Measurements from ENCODE around the gene PDE8A. TPM values are rescaled to one million over a fixed set of nuclear protein-coding genes. Genes with fewer than 3 reads are reported as not detected.

PDE8A gene
- polyA plus RNA-seq, 1 experiment: 22.5 TPM

DNA sequence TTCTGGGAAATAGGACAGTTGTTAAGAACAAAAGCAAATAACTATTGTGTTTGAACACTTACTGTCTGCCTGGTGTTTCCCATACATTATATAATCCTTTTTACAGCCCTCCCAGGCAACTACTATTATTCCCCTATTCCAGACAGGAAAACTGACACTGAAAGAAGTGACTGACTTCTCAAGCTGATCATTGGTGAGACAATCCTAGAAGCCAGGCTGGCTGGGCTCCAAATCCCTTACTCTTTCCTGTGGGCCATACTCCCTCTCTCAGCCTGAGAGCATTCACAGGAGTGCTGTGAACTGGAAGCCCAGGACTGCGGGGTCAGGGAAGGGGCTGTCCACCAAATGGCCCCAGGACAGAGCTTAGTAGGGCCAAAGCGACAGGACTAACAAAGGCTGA lies 39.2 kb upstream of the PDE8A start:
- ChIA-PET CTCF (no interaction called here), POLR2A (no interaction called here)
- no peak for DNase-seq (ENCODE audit: low read depth)

DNA sequence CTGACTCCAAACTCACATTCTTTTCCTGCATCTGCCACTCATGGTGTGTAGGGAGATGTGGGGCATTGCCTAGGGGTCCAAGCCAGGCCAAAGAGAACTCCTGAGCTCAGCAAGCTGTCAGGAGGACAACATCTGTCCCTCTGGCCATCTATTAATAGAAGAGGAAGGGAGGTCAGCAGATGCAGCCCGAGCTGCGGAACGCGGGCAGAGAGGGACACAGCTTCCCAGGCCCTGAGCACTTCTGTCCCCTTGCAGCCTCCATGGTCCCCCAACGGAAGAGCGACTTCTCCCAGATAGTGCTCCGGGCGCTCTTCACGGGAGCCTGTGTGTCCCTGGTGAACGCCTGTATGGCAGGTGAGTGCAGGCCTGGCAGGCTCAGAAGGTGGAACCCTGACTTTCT lies 37.3 kb upstream of the PDE8A start:
- DNase-seq (ENCODE audit: low read depth): no peak
- CTCF ChIA-PET: interaction anchor here (0.6 to 1.6 kb wide), 6 partner anchors 9 to 286 kb away, joined by 3 to 5 read pairs (median 4); partner anchors contain the start of gene PDE8A
- TF ChIP-seq, protein P1, sequence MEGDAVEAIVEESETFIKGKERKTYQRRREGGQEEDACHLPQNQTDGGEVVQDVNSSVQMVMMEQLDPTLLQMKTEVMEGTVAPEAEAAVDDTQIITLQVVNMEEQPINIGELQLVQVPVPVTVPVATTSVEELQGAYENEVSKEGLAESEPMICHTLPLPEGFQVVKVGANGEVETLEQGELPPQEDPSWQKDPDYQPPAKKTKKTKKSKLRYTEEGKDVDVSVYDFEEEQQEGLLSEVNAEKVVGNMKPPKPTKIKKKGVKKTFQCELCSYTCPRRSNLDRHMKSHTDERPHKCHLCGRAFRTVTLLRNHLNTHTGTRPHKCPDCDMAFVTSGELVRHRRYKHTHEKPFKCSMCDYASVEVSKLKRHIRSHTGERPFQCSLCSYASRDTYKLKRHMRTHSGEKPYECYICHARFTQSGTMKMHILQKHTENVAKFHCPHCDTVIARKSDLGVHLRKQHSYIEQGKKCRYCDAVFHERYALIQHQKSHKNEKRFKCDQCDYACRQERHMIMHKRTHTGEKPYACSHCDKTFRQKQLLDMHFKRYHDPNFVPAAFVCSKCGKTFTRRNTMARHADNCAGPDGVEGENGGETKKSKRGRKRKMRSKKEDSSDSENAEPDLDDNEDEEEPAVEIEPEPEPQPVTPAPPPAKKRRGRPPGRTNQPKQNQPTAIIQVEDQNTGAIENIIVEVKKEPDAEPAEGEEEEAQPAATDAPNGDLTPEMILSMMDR (IDR thresholded peaks at IDR 0.05; ENCODE audit: insufficient read depth, low read depth, low read length): no peak
- Histone ChIP-seq H3K36me3 (ENCODE audit: control insufficient read depth, insufficient read depth, low read length) (no peaks in the 10 kb centered on the region), H3K27me3 (ENCODE audit: control insufficient read depth, insufficient read depth, low read length) (no peaks in the 10 kb centered on the region; the same call in 1 of the 2 replicates), H3K4me3 (ENCODE audit: low read depth, low read length) (no peak overlapping the region)
- POLR2A ChIA-PET: interaction anchor here (0.6 kb wide), 1 partner anchor 743 kb away, joined by 11 read pairs; no protein-coding TSS in a partner anchor

More for the DNA sequence above, 39.2 kb upstream of the PDE8A start:
- H3K27me3 ChIP-seq (ENCODE audit: control insufficient read depth, insufficient read depth, low read length): no peaks in the 10 kb centered on the region; the same call in 1 of the 2 replicates
- H3K36me3 ChIP-seq (ENCODE audit: control insufficient read depth, insufficient read depth, low read length): no peaks in the 10 kb centered on the region
- H3K4me3 ChIP-seq (ENCODE audit: low read depth, low read length): no peak overlapping the region
- TF ChIP-seq, protein P1 (IDR thresholded peaks at IDR 0.05; ENCODE audit: insufficient read depth, low read depth, low read length): no peak

DNA sequence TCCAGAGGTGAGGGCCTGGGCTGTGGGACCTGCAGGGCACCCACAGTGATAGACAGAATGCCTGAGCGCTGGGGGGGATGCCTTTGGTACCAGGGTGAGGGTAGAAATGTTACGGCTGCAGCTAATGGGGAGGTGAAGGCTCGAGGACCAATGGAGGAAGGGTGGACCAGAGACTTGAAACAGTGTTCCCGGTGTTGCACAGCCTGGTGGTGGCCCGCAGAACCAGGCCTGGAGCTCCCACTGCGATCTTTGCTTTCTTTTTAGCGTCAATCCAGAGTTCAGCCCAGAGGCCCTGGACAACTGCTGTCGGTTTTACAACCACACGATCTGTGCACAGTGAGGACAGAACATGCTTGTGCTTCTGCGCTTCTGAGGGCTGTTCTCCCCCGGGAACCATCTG lies 36.8 kb upstream of the PDE8A start:
- POLR2A ChIA-PET: interaction anchor here (0.6 kb wide), 1 partner anchor 742 kb away, joined by 11 read pairs; no protein-coding TSS in a partner anchor
- CTCF ChIA-PET: interaction anchor here (0.6 to 1.6 kb wide), 6 partner anchors 9 to 286 kb away, joined by 3 to 5 read pairs (median 4); partner anchors contain the start of gene PDE8A
- Histone ChIP-seq H3K27me3 (ENCODE audit: control insufficient read depth, insufficient read depth, low read length) (no peaks in the 10 kb centered on the region), H3K4me3 (ENCODE audit: low read depth, low read length) (no peak overlapping the region), H3K36me3 (ENCODE audit: control insufficient read depth, insufficient read depth, low read length) (no peaks in the 10 kb centered on the region)
- TF ChIP-seq, protein P1 (IDR thresholded peaks at IDR 0.05; ENCODE audit: insufficient read depth, low read depth, low read length): no peak
- DNase-seq (ENCODE audit: low read depth): no peak

DNA sequence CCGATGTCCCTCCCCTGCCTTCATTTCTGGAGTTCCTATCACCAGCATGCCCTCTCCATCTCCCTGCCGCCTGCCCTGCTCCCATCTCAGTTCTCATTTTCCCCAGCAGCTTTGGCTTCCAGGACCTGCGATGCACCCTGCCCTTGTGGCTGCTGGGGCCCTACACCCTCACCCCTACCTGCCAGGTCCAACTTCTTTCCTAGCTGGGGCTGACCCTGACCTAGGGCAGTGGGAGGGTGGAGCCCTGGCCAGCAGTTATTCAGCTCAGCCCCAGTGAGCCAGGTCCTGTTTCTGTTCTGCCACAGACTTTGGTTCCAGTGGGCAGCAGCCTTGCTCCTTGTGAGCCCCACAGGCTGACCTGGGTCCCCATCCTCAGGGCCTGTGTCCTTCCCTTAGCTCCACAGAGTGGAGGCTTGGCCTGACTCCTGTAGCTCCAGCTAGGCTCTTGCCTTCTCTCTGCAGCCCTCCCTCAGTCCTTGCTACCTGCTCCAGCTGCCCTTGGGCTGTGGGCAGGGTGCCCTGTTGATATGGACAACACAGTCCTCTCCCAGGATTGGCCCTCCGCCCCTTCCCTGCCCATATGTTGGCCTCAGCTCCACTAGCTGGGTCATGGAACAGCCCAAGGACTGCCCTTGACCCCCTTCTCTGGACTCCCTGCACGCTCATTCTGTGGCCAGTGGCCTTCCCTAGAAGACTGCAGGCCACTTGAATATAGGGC lies 34.7 kb upstream of the PDE8A start:
- POLR2A ChIA-PET: no interaction called here
- CTCF ChIA-PET: interaction anchor here (1.2 to 8.2 kb wide), 3 partner anchors 17 to 99 kb away, joined by 3 to 65 read pairs (median 7); no protein-coding TSS in a partner anchor
- TF ChIP-seq, protein P1 (IDR thresholded peaks at IDR 0.05; ENCODE audit: insufficient read depth, low read depth, low read length): no peak

DNA sequence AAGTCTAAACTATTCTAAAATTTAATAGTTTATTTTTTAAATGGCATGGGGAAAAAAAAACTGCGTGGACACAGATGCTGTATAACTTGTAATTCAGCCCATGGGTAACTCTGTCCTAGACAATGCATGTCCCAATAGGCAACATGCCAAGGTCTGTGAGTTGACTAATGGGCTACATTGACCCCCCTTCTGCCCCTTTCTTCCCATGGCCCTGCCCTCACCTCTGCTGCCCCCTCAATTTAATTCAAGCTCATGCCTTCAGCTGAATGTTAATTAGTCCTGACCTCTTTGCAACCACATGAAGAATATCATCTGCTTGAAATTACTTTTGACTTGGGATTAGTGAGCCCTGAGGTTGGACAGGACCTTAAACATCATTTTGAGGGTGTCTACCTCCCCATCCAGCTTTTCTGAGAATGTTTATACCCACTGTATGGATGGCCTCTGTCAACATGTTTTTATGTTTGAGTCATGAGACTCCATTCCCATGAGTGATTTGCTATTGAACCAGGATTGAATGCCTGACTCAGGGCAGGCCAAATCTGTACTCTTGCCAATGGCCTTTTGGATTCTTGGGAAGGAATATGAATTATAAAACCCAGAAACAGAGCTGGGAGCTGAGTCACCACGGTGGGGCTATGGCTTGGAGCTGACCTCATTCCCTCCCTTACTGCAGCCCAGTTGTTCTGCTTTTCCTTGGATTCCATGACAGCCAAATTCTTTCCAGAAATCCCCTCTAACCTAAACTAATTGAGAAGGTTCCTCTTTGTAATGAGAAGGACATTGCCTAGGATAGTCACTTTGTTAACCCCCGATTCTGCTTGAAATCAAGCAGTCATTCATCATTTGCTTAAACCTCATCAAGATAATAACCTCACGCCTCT lies 33.5 kb upstream of the PDE8A start:
- TF ChIP-seq, protein P1 (IDR thresholded peaks at IDR 0.05; ENCODE audit: insufficient read depth, low read depth, low read length): no peak
- POLR2A ChIA-PET: no interaction called here
- DNase-seq (ENCODE audit: low read depth): peak; percentile 82
- CTCF ChIA-PET: interaction anchor here (0.6 to 8.2 kb wide), 5 partner anchors 11 to 360 kb away, joined by 3 to 65 read pairs (median 3); no protein-coding TSS in a partner anchor
- H3K36me3 ChIP-seq (ENCODE audit: control insufficient read depth, insufficient read depth, low read length): no peaks in the 10 kb centered on the region
- no peaks in the 10 kb centered on the region for H3K27me3 ChIP-seq (ENCODE audit: control insufficient read depth, insufficient read depth, low read length)
- no peak overlapping the region for H3K4me3 ChIP-seq (ENCODE audit: low read depth, low read length)

More for the DNA sequence above, 34.7 kb upstream of the PDE8A start:
- no peak for DNase-seq (ENCODE audit: low read depth)
- Histone ChIP-seq H3K36me3 (ENCODE audit: control insufficient read depth, insufficient read depth, low read length) (no peaks in the 10 kb centered on the region), H3K4me3 (ENCODE audit: low read depth, low read length) (no peak overlapping the region), H3K27me3 (ENCODE audit: control insufficient read depth, insufficient read depth, low read length) (no peaks in the 10 kb centered on the region)
